ENCODE data around the gene EIF4ENIF1.
"Not testable (repeated sequence)": the region's sequence is repeated elsewhere in the genome, so short reads cannot be mapped to it uniquely, and the experiment has no call there.

The EIF4ENIF1 gene

GRCh38 chr22:31443516-31443915 lies 46.1 kb downstream of the EIF4ENIF1 start:
- Mint-ChIP-seq H3K27ac (no peak overlapping the region), H3K4me3 (no peak overlapping the region), H3K27me3 (ENCODE audit: low read depth) (no peaks in the 10 kb centered on the region), H3K36me3 (ENCODE audit: low read depth) (peaks cover 39% of the 10 kb centered on the region), H3K9me3 (no peaks in the 10 kb centered on the region), H3K4me1 (ENCODE audit: low read depth) (peaks cover 3% of the 10 kb centered on the region)

DNA sequence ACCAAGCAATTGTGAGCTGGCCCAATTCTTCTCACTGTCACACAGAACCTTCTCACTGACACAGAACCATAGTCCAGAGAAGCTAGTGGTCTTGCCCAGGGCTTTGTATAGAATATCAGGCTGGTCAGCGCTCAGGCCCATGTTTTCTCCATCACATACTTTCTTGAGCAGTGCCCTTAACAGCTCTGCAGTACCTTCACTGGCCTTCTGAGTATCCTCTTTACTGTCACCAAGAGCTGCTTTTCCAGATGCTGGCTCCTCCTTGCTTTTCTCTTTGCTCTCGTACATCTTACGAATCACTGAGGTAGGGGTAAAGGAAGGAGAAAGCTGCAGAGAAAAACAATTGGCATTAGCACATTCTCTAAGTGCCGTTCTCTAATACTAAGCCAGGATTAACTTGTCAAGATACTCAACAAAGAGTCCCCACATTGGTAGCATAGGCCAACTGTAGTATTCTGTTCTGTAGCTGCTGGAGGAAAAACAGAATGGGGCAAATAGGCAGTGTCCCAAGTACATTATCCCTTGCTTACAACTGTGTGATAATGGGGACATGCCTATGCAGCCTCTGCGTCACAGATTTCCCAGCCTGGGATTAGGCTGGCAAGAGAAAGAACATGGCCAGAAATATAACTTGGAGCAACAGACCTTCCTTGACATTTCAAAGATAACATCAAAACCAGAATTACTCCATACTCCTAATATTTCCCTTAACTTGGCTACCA lies 46.7 kb downstream of the EIF4ENIF1 start:
- no peak overlapping the region for H3K27ac Mint-ChIP-seq
- H3K27me3 Mint-ChIP-seq (ENCODE audit: low read depth) = no peaks in the 10 kb centered on the region
- H3K4me1 Mint-ChIP-seq (ENCODE audit: low read depth) = peaks cover 3% of the 10 kb centered on the region
- no peaks in the 10 kb centered on the region for H3K9me3 Mint-ChIP-seq
- H3K36me3 Mint-ChIP-seq (ENCODE audit: low read depth) = peaks cover 38% of the 10 kb centered on the region
- no peak overlapping the region for H3K4me3 Mint-ChIP-seq

DNA sequence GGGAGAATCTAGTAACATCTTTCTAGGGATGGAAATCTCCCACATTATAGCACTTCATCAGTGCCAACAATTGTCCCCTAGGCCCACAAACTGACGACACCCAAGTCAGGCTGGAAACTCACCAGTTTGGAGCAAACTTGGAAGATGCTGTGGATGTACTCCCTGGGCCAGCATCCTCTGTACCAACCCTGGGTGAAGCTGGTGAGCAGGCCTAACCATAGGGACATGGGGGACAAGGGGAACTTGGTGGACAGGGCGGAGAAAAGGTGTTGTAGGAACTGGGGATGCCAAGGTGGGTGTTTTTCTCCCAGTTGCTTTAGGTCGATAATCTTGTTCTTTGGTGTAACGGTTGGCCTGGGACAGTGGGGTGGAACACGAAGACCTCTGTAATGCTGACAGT lies 48.0 kb downstream of the EIF4ENIF1 start:
- Mint-ChIP-seq H3K27me3 (ENCODE audit: low read depth) (no peaks in the 10 kb centered on the region), H3K4me1 (ENCODE audit: low read depth) (peaks cover 6% of the 10 kb centered on the region), H3K9me3 (no peaks in the 10 kb centered on the region), H3K27ac (no peak overlapping the region), H3K4me3 (no peak overlapping the region), H3K36me3 (ENCODE audit: low read depth) (peaks cover 44% of the 10 kb centered on the region)

DNA sequence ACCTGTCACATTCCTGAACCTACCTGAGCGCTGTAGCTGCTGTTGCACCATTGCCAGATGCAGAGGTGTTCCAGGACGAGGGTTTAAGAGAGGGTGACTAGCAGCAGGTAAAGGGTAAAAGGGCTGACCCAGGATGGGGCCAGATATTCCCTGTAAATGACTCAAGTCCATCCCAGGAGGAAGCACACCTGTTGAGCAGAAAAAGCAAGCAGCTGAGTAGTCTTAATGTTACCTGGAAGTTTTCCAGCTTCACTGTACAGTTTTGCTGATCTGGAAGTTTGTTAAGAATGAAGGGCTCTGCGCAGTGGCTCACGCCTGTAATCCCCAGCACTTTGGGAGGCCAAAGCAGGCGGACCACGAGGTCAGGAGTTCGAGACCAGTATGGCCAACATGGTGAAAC lies 49.0 kb downstream of the EIF4ENIF1 start:
- no peaks in the 10 kb centered on the region for H3K27me3 Mint-ChIP-seq (ENCODE audit: low read depth)
- H3K36me3 Mint-ChIP-seq (ENCODE audit: low read depth) = peaks cover 50% of the 10 kb centered on the region
- no peak overlapping the region for H3K27ac Mint-ChIP-seq
- no peaks in the 10 kb centered on the region for H3K9me3 Mint-ChIP-seq
- H3K4me3 Mint-ChIP-seq = no peak overlapping the region
- peaks cover 6% of the 10 kb centered on the region for H3K4me1 Mint-ChIP-seq (ENCODE audit: low read depth)

DNA sequence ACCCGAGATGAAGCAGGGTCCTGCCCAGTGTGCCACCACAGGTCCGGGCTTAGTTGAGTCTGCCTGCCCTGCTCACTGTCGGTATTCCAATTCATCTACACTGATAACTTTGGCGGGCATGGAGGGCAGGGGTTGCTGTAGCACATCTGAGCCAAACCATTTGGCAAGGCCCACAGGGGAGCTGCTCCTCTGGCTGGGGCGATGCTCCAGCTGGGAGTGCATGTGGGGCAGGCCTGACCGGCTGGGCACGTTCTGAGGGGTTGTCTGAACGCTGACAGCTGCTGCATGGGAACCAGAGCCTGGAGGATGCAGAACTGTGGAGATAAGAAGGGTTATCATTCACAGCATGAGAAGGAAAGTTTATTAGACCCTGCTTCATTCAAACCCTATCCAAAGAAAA lies 49.8 kb downstream of the EIF4ENIF1 start:
- Mint-ChIP-seq H3K27me3 (ENCODE audit: low read depth) (no peaks in the 10 kb centered on the region), H3K27ac (no peak overlapping the region), H3K4me1 (ENCODE audit: low read depth) (peaks cover 3% of the 10 kb centered on the region), H3K4me3 (no peak overlapping the region), H3K36me3 (ENCODE audit: low read depth) (peaks cover 48% of the 10 kb centered on the region), H3K9me3 (no peaks in the 10 kb centered on the region)

DNA sequence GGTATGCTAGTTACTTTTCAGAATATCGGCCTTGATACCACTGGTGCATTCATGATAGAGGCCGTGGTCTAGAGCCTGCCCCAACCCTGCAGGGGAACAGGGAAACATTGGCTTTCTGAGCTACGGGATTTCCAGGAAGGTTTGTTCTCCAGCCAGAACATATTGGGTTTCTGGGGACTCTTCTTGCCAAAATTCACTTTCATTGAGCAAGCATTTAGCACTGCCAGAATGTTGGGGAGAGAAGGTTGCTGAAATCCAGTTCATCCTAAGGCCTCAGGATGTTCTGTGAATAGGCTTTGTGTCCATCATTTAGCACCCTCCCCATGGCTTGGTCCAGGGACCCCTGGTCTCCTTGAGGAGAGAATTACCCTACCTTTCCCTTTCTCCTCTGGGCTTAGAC lies 53.5 kb downstream of the EIF4ENIF1 start:
- H3K4me3 Mint-ChIP-seq = no peak overlapping the region
- no peaks in the 10 kb centered on the region for H3K27me3 Mint-ChIP-seq (ENCODE audit: low read depth)
- H3K36me3 Mint-ChIP-seq (ENCODE audit: low read depth) = peaks cover 49% of the 10 kb centered on the region
- H3K4me1 Mint-ChIP-seq (ENCODE audit: low read depth) = peaks cover 5% of the 10 kb centered on the region
- H3K27ac Mint-ChIP-seq = no peak overlapping the region
- no peaks in the 10 kb centered on the region for H3K9me3 Mint-ChIP-seq

GRCh38 chr22:31431950-31432349 lies 57.7 kb downstream of the EIF4ENIF1 start:
- no peak overlapping the region for H3K4me3 Mint-ChIP-seq
- no peak overlapping the region for H3K27ac Mint-ChIP-seq
- no peaks in the 10 kb centered on the region for H3K9me3 Mint-ChIP-seq
- H3K4me1 Mint-ChIP-seq (ENCODE audit: low read depth) = peaks cover 2% of the 10 kb centered on the region
- no peaks in the 10 kb centered on the region for H3K27me3 Mint-ChIP-seq (ENCODE audit: low read depth)
- peaks cover 48% of the 10 kb centered on the region for H3K36me3 Mint-ChIP-seq (ENCODE audit: low read depth)

DNA sequence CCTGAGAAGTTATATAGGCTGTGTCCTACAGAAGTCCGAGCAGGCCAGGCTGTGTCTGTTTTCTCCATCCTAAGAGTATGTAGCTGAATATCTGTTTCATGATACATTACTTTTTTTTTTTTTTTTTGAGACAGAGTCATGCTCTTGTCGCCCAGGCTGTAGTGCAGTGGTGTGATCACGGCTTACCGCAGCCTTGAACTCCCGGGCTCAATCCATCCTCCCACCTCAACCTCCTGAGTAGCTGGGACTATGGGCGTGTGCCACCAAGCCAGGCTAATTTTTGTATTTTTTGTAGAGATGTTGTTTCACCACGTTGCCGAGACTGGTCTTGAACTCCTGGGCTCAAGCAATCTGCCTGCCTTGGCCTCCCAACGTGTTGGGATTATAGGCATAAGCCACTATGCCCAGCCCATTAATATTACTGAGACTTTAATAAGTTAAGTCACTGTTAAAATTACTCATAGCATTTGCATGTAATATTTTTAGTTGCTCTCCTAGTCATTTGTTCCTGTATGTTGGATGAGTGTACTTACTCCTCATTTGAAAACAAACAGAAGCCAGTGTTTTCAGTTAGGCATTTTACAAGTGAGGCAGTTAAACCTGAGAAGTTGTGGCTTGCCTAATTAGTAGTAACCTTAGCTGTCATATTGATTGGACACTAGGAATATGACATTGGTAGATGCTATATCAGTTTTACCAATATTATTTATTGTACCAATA lies 64.2 kb downstream of the EIF4ENIF1 start:
- Mint-ChIP-seq H3K4me3 (no peak overlapping the region), H3K9me3 (no peaks in the 10 kb centered on the region), H3K27me3 (ENCODE audit: low read depth) (no peaks in the 10 kb centered on the region), H3K4me1 (ENCODE audit: low read depth) (no peaks in the 10 kb centered on the region), H3K36me3 (ENCODE audit: low read depth) (peaks cover 49% of the 10 kb centered on the region), H3K27ac (no peak overlapping the region)

DNA sequence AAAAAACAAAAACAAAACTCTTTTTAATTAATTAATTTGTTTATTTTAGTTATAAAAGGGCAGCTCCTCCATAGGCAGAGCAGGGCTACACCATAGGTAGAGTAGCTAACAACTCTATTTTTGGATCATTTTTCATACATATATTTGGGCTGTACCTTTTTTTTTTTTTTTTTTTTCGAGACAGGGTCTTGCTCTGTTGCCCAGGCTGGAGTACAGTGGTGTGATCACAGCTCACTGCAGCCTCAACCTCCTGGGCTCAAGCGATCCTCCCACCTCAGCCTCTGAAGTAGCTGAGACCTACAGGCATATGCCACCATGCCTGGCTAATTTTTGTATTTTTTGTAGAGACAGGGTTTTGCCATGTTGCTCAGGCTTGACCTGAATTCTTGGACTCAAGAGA lies 87.3 kb downstream of the EIF4ENIF1 start:
- Mint-ChIP-seq H3K36me3 (ENCODE audit: low read depth) (peaks cover 30% of the 10 kb centered on the region), H3K4me1 (ENCODE audit: low read depth) (peaks cover 22% of the 10 kb centered on the region)
- not testable (repeated sequence) for H3K9me3 Mint-ChIP-seq; H3K4me3 Mint-ChIP-seq; H3K27ac Mint-ChIP-seq; H3K27me3 Mint-ChIP-seq (ENCODE audit: low read depth)

DNA sequence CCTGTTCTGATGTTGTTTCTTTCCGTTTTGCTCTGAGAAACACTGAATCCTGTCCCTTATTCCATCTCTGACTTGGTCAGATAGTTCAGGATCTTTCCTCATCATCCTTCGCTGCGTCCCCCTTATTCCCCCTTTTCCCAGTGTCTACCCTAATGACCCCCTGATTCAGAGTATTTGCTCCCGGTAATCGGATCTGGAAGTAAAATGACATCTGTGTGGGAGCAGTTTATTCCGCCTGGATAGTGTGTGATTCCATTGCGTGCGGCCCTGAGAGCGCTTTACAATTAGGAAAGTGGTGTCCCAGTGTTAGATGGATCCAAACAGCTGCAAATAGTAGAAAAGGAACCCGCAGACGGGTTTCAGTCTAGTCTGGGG lies 89.6 kb downstream of the EIF4ENIF1 start:
- Mint-ChIP-seq H3K36me3 (ENCODE audit: low read depth) (peaks cover 14% of the 10 kb centered on the region), H3K4me3 (peak overlapping the region; percentile 95), H3K27ac (peak overlapping the region; percentile 91)

GRCh38 chr22:31399211-31400022 lies 90.2 kb downstream of the EIF4ENIF1 start, which contains the start of gene DRG1:
Gene DRG1 (plus strand): TSS chr22:31399604. CDS start chr22:31399684, 80 bp downstream.
- Mint-ChIP-seq H3K36me3 (ENCODE audit: low read depth) (peaks cover 14% of the 10 kb centered on the region), H3K27me3 (ENCODE audit: low read depth) (peaks cover 3% of the 10 kb centered on the region), H3K27ac (peak within 1 kb of the TSS; percentile 91), H3K9me3 (peaks cover 2% of the 10 kb centered on the region), H3K4me1 (ENCODE audit: low read depth) (peaks cover 15% of the 10 kb centered on the region), H3K4me3 (peak within 1 kb of the TSS; percentile 95)

More for the DNA sequence above, 89.6 kb downstream of the EIF4ENIF1 start:
- Mint-ChIP-seq H3K27me3 (ENCODE audit: low read depth) (no peaks in the 10 kb centered on the region), H3K4me1 (ENCODE audit: low read depth) (peaks cover 15% of the 10 kb centered on the region), H3K9me3 (no peaks in the 10 kb centered on the region)

- peaks cover 5% of the 10 kb centered on the region for H3K27me3 Mint-ChIP-seq (ENCODE audit: low read depth)
- H3K9me3 Mint-ChIP-seq = peaks cover 4% of the 10 kb centered on the region
- no peak overlapping the region for H3K4me3 Mint-ChIP-seq
- H3K4me1 Mint-ChIP-seq (ENCODE audit: low read depth) = peaks cover 14% of the 10 kb centered on the region
- H3K27ac Mint-ChIP-seq = no peak overlapping the region
- peaks cover 12% of the 10 kb centered on the region for H3K36me3 Mint-ChIP-seq (ENCODE audit: low read depth)
Observed at GRCh38 chr22:31398231-31398630, 91.4 kb downstream of the EIF4ENIF1 start.

GRCh38 chr22:31394326-31394725 lies 95.3 kb downstream of the EIF4ENIF1 start:
- H3K27me3 Mint-ChIP-seq (ENCODE audit: low read depth) = peaks cover 8% of the 10 kb centered on the region
- peaks cover 4% of the 10 kb centered on the region for H3K9me3 Mint-ChIP-seq
- peaks cover 3% of the 10 kb centered on the region for H3K4me1 Mint-ChIP-seq (ENCODE audit: low read depth)
- no peaks in the 10 kb centered on the region for H3K36me3 Mint-ChIP-seq (ENCODE audit: low read depth)
- no peak overlapping the region for H3K4me3 Mint-ChIP-seq
- no peak overlapping the region for H3K27ac Mint-ChIP-seq

DNA sequence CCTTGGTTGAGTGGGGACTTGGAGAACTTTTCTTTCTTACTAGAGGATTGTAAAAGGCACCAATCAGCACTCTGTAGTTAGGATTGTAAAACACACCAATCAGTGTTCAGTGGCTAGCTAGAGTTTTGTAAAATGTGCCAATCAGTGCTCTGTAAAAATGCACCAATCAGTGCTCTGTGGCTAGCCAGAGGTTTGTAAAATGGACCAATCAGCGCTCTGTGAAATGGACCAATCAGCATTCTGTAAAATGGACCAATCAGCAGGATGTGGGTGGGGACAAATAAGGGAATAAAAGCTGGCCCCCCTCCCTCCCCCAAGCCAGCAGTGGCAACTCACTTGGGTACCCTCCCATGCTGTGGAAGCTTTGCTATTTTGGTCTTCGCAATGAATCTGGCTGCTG lies 95.7 kb downstream of the EIF4ENIF1 start:
- Mint-ChIP-seq H3K4me1 (ENCODE audit: low read depth) (peaks cover 3% of the 10 kb centered on the region), H3K4me3 (no peak overlapping the region), H3K27me3 (ENCODE audit: low read depth) (peaks cover 8% of the 10 kb centered on the region), H3K36me3 (ENCODE audit: low read depth) (no peaks in the 10 kb centered on the region), H3K9me3 (peaks cover 4% of the 10 kb centered on the region), H3K27ac (no peak overlapping the region)

Data from T-helper 1 cell treated with Interleukin-12 subunit alpha and Interleukin-12 subunit beta and Interleukin-4 antibody, amounts not matched to agents 30 μg/mL and 1 μg/mL, for 36 hours (primary cell).